ENCODE data around the gene TGFBR2. TPM values are rescaled to one million over a fixed set of nuclear protein-coding genes. Genes with fewer than 3 reads are reported as not detected.

Gene TGFBR2
- total RNA-seq, 1 experiment from 2014 or later, result 48.2 TPM

GRCh38 chr3:30672959-30673358, 66.6 kb downstream of the TGFBR2 start:
- intact Hi-C loops (cut with micrococcal nuclease), result no loop called here
- POLR2A ChIA-PET (ENCODE audit: unreplicated experiment), result no interaction called here
- no peak overlapping the region for H2AFZ ChIP-seq (ENCODE audit: low read length)
- no peak for ATAC-seq
- peaks cover 23% of the 10 kb centered on the region for H3K79me2 ChIP-seq (ENCODE audit: low read length)
- H4K20me1 ChIP-seq (ENCODE audit: low read length), result no peaks in the 10 kb centered on the region
- no peak for TF ChIP-seq EZH2 (IDR thresholded peaks at IDR 0.05; ENCODE audit: low read length, unreplicated experiment)
- TF ChIP-seq CTCF (conservative IDR thresholded peaks at IDR 0.05; ENCODE audit: low read depth, low read length), result no peak
- TF ChIP-seq EZH2phosphoT487 (IDR thresholded peaks at IDR 0.05; ENCODE audit: borderline replicate concordance, low read length), result no peak
- DNase-seq, result no peak
- BruUV-seq (replicated peaks), result no TSS peak
- H3K9me2 ChIP-seq (replicated peaks; ENCODE audit: low read length), result no peaks in the 10 kb centered on the region
- H3K27me3 ChIP-seq (ENCODE audit: low read length), result no peaks in the 10 kb centered on the region
- CTCF ChIA-PET, result no interaction called here
- H3K36me3 ChIP-seq (ENCODE audit: low read depth, low read length), result peaks cover 77% of the 10 kb centered on the region
- no peaks in the 10 kb centered on the region for H3K9me3 ChIP-seq (ENCODE audit: low read length)
- no peaks in the 10 kb centered on the region for H3F3A ChIP-seq (ENCODE audit: low read length, unreplicated experiment)
- no peak overlapping the region for H3K9ac ChIP-seq (ENCODE audit: low read length)
- no peak overlapping the region for H3K27ac ChIP-seq (ENCODE audit: low read length)
- H3K4me3 ChIP-seq (ENCODE audit: low read length), result no peak overlapping the region
- H3K4me2 ChIP-seq (ENCODE audit: low read length), result no peak overlapping the region
- peaks cover 18% of the 10 kb centered on the region for H3K4me1 ChIP-seq (ENCODE audit: insufficient read depth, low read length)

GRCh38 chr3:30673425-30674341, 67.3 kb downstream of the TGFBR2 start:
- Histone ChIP-seq H3K4me3 (ENCODE audit: low read length) (no peak overlapping the region), H4K20me1 (ENCODE audit: low read length) (no peaks in the 10 kb centered on the region), H3K79me2 (ENCODE audit: low read length) (peaks cover 24% of the 10 kb centered on the region), H3K27ac (ENCODE audit: low read length) (no peak overlapping the region), H3K9me2 (replicated peaks; ENCODE audit: low read length) (no peaks in the 10 kb centered on the region), H3K27me3 (ENCODE audit: low read length) (no peaks in the 10 kb centered on the region), H3K9me3 (ENCODE audit: low read length) (no peaks in the 10 kb centered on the region), H3K4me1 (ENCODE audit: insufficient read depth, low read length) (peaks cover 18% of the 10 kb centered on the region), H2AFZ (ENCODE audit: low read length) (no peak overlapping the region), H3K36me3 (ENCODE audit: low read depth, low read length) (peaks cover 76% of the 10 kb centered on the region), H3F3A (ENCODE audit: low read length, unreplicated experiment) (no peaks in the 10 kb centered on the region), H3K4me2 (ENCODE audit: low read length) (no peak overlapping the region), H3K9ac (ENCODE audit: low read length) (no peak overlapping the region)
- TF ChIP-seq EZH2 (IDR thresholded peaks at IDR 0.05; ENCODE audit: low read length, unreplicated experiment), result no peak
- no peak for TF ChIP-seq EZH2phosphoT487 (IDR thresholded peaks at IDR 0.05; ENCODE audit: borderline replicate concordance, low read length)
- no peak for TF ChIP-seq CTCF (conservative IDR thresholded peaks at IDR 0.05; ENCODE audit: low read depth, low read length)
- DNase-seq (no peak), ATAC-seq (no peak)
- intact Hi-C loops (cut with micrococcal nuclease), result no loop called here
- ChIA-PET CTCF (no interaction called here), POLR2A (ENCODE audit: unreplicated experiment) (no interaction called here)
- BruUV-seq (replicated peaks), result no TSS peak

- ATAC-seq (no peak), DNase-seq (no peak)
- POLR2A ChIA-PET (ENCODE audit: unreplicated experiment), result no interaction called here
- TF ChIP-seq CTCF (conservative IDR thresholded peaks at IDR 0.05; ENCODE audit: low read depth, low read length) (no peak), EZH2 (IDR thresholded peaks at IDR 0.05; ENCODE audit: low read length, unreplicated experiment) (no peak), EZH2phosphoT487 (IDR thresholded peaks at IDR 0.05; ENCODE audit: borderline replicate concordance, low read length) (no peak)
- H2AFZ ChIP-seq (ENCODE audit: low read length), result no peak overlapping the region
- peaks cover 18% of the 10 kb centered on the region for H3K4me1 ChIP-seq (ENCODE audit: insufficient read depth, low read length)
- H3F3A ChIP-seq (ENCODE audit: low read length, unreplicated experiment), result no peaks in the 10 kb centered on the region
- CTCF ChIA-PET, result no interaction called here
- H3K9ac ChIP-seq (ENCODE audit: low read length), result no peak overlapping the region
- H3K79me2 ChIP-seq (ENCODE audit: low read length), result peaks cover 30% of the 10 kb centered on the region
- no peak overlapping the region for H3K4me3 ChIP-seq (ENCODE audit: low read length)
- peaks cover 82% of the 10 kb centered on the region for H3K36me3 ChIP-seq (ENCODE audit: low read depth, low read length)
- no peak overlapping the region for H3K4me2 ChIP-seq (ENCODE audit: low read length)
- no peaks in the 10 kb centered on the region for H3K27me3 ChIP-seq (ENCODE audit: low read length)
- no peaks in the 10 kb centered on the region for H3K9me3 ChIP-seq (ENCODE audit: low read length)
- no peaks in the 10 kb centered on the region for H3K9me2 ChIP-seq (replicated peaks; ENCODE audit: low read length)
- BruUV-seq (replicated peaks), result no TSS peak
- no peaks in the 10 kb centered on the region for H4K20me1 ChIP-seq (ENCODE audit: low read length)
- no peak overlapping the region for H3K27ac ChIP-seq (ENCODE audit: low read length)
- intact Hi-C loops (cut with micrococcal nuclease), result no loop called here
These were observed 68.6 kb downstream of the TGFBR2 start for GRCh38 chr3:30675006-30675405.

All from PC-3 (cell line).